ENCODE results near the gene GLI3.

- TF ChIP-seq CTCF (IDR thresholded peaks at IDR 0.05; ENCODE audit: borderline replicate concordance, extremely low read depth, low read length, poor library complexity, severe bottlenecking) (no peak), EZH2 (IDR thresholded peaks at IDR 0.05; ENCODE audit: borderline replicate concordance, low read depth, low read length, severe bottlenecking) (no peak)
These were observed 265.3 kb downstream of the GLI3 start for GRCh38 chr7:41971640-41972187.

All from DND-41 (cell line).